ENCODE data around the gene ST6GALNAC1.

ST6GALNAC1 gene

DNA sequence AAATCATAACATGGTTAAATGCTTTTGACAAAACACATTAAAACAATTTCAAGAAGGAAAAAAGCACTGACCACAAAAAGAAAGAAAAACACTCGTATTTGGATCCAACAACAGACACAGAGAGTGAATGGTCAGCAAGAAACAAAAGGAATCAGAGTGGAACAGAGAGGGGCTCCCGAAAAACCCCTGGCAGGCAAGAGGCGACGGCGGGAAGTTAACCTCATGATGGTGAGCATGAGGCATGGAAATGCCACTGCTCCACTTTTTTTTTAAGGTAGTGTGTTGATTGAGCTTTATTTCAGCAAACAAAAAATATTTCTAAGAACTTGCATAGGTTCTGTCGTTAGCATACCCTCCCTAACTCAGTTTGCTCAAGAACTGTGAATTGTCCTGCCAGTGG, 32.1 kb upstream of the ST6GALNAC1 start:
- DNase-seq (ENCODE audit: low read depth): no peak

DNA sequence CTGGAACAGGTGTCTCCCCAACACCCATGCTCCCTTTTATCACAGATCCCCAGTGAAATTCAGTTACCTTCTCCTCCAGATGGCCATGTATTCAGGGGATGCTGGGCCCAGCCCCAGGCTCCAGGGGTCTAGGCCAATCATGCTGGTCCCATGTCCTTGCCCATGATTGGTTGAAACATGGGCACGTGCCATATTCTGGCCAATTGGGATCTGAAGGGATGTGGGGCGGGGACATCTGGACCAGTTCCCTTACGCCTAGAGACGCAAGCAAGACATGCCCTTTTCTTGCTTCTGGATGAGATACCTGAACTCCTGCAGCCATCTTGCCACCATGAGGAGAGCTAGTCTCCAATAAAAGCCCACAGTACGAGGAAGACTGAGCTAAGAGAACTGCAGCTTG, 31.0 kb upstream of the ST6GALNAC1 start:
- no peak for DNase-seq (ENCODE audit: low read depth)

DNA sequence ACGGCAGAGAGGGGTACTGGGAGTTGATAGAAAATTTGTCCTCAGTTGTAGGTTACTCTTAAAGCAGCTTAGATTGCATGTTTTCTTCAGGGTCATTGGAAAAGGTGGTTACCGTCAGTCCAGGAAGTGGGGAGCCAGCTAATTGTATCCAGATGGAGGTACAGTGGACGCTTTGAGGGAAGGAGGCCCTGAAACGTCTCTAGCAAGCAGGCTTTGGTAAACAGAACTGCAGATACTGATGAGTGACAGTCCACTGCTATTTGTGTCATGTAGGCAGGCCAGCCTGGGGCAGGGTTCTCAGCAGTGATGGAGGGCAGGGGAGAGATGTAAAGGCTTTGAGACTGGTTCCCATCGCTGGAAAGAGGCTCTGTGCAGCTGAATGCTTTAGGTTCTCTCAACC, 30.2 kb upstream of the ST6GALNAC1 start:
- no peak for DNase-seq (ENCODE audit: low read depth)

DNA sequence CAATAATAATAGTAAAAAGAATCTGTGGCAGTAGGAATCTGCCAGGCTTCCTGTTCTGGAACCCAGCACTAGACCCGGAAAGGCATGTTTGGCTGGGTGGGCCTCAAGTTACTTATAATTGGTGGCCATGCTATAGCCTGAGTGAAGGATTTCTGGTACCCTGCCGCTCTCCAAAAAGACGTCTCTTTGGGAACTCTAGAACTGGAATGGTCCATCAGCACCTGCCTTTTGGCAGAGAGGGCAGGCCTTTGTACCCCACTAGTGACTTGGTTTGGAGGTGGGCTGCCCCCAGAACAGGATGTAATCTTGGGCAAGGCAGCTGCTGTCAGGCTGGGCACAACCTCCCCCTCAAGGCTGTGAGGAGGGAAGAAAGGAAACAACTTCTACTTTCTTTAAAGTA, 29.3 kb upstream of the ST6GALNAC1 start:
- no peak for DNase-seq (ENCODE audit: low read depth)

DNA sequence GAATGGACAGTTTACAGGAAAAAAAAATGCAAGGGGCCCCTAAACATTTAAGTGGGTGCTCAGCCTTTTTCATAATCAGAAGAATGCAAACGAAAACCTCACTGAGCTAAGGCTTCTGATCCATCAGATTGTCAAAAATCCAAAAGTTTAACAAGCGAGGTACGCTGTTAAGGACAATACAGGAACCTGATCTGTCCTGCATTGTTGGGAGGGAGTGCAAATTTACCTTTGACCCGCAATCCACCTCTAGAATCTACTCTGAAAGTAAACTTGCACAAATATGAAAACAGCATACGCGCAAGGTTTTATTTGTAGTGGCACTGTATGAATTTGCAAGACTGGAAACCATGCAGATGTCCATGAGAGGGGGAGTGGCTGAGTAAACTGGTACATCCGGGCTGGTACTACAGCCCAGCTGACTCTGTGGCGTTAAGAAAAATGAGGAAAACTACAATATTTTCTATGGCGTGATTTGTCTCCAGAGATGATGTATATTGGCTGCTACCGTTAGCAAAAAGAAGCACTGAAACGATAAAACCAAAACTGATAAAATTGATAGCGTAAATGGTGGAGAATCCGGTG, 28.8 kb upstream of the ST6GALNAC1 start:
- DNase-seq (ENCODE audit: low read depth): no peak

DNA sequence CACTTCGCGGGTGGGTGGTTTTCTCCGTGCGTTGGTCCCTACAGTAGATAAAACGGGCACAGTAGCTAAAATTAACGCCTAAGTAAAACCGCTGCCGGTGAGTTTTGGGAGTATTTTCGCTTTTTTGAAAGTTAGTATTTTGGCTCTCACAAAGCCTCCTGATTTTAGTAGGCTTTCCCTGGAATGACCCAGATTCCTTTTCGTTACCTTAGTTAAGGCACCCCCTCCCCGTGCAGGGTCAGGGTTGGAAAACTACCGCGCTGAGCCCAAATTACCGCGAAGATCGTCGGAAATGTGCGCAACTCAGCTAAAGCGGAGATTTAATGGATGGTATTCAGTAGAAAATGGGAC, 28.3 kb upstream of the ST6GALNAC1 start:
- no peak for DNase-seq (ENCODE audit: low read depth)

DNA sequence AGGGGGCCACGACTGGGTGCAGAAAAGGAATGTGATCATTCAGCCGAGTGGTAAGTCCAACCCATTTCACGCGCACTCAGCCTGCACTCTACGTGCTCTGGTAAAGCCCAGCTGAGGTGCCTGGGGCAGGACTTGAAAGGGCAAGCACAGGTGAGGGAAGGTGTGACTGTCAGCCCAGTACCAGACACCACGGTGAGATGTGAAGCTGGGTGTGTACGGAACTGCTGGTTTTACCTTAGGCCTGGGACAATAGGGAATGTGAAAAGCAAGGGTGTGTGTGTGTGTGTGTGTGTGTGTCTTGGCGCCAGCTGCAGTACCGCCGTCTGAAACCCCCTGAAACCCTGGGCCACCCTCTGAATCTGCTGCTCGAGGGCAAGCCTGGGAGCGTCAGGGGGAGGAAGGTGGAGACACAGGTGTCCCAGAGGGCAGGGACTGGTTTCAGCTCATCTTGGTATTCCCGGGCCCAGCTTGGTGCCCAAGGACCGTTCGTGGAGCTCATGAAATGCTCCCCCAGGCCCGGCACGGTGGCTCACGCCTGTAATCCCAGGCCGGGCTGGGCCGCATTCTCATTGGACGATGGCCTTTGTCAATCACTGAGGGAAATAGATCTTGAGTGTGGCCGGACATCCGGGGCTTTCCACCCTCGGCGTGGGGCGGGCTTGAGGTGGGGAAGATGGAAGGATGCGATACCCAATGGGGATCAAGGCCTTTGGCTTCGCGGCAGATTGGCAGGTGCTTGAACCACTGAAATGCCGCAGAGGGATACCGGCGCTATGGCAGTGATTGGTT, 27.8 kb upstream of the ST6GALNAC1 start:
- DNase-seq (ENCODE audit: low read depth): peak; percentile 99

DNA sequence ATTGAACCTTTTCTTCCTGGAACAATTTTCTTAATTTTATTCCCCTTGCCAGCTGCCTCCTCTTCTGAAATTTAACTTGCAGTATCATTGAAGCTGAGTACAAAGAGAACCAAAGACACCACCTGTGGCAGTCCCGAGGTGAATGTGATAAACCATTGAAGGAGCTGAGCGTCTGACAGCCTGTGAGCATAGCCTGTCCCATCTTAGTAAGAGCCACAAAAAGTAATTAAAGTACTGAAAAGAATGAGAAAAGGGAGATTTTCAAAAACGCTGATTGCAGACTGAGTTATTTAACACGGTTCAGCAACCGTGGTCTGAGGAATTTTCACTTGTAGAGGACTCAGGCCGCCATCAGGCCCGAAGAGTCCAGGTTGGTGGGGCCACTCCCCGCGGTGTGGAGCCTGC, 27.2 kb upstream of the ST6GALNAC1 start:
- DNase-seq (ENCODE audit: low read depth): no peak

DNA sequence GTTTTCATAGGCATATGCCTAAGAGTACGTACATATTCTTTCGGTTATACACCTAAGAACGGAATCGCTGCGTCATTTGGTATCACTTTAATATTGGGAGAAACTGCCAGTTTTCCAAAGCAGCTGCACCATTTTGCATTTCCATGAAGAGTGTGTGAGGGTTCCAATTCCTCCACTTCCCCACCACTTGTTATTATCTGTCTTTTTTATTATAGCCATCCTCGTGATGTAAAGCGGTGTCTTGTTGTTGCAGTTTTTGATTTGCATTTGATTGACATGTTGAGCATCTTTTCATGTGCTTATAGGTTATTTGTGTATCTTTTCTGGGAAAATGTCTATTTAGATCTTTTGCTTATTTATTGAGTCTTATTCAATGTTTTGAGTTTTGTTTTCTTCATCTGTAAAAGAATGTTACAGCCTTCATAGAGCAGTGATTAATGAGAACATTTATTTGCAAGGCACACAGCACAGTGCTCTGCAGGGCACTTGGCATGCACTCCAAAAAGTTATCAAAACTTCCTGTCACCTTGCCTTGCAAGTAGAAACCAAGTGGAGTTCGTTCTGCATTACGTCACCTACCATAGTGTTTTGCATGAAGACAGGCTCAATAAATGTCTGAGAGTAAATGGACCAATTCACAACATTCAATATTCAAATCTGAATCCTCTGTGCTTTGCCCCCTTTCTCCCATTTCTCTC, 26.6 kb upstream of the ST6GALNAC1 start:
- DNase-seq (ENCODE audit: low read depth): no peak

DNA sequence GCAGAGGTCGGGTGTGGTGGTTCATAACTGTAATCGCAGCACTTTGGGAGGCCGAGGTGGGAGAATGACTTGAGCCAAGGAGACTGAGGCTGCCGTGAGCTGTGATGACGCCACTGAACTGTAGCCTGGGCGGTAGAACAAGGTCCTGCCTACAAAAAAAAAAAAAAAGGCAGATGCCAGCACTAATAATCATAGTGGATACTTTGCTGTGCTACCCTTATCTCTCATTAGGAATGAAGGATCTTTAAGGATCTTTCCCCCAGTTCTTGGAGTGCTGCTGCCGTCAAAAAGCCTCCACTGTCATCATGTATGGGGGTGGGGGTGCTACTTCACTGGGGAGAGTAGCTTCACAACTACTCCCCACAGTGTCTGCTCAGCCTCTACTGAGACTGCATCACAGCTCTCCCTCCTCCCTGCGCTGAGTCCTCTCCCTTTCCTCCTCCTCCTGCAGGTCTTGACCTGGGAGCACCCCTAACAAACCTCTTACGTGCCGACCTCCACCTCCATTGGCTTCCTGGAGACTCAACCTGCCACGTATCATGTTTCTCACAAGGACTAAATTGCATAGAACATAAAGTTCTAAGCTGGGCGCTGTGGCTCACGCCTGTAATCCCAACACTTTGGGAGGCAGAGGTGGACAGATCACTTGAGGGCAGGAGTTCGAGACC, 24.4 kb upstream of the ST6GALNAC1 start:
- no peak for DNase-seq (ENCODE audit: low read depth)

DNA sequence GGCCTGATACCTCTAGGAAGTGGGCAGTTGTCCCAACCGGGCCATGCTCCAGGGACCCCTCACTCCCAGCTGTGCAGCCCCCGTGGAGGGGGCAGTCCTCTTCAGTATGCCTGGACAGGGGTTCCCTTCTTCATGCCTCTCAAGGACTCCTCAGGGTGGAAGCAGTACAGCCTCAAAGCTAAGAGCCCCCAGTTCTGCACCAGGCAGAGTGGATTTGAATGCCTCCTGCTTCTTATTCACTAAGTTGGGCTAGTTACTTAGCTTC, 23.9 kb upstream of the ST6GALNAC1 start:
- DNase-seq (ENCODE audit: low read depth): no peak

DNA sequence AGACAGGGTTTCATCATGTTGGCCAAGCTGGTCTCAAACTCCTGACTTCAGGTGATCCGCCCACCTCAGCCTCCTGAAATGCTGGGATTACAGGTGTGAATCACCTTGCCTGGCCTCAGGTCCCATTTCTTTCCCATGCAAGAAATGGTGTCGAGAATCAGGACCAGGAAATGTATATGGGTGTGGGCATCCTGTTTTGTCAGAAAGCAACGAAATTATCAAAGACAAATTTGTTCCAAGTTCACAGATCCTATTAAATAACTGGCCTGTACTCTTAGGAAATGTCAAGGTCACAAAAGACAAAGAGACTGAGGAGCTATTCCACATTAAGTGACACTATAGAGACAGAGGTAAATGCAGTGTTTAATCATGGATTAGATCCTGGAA, 17.1 kb upstream of the ST6GALNAC1 start:
- DNase-seq (ENCODE audit: low read depth): no peak

DNA sequence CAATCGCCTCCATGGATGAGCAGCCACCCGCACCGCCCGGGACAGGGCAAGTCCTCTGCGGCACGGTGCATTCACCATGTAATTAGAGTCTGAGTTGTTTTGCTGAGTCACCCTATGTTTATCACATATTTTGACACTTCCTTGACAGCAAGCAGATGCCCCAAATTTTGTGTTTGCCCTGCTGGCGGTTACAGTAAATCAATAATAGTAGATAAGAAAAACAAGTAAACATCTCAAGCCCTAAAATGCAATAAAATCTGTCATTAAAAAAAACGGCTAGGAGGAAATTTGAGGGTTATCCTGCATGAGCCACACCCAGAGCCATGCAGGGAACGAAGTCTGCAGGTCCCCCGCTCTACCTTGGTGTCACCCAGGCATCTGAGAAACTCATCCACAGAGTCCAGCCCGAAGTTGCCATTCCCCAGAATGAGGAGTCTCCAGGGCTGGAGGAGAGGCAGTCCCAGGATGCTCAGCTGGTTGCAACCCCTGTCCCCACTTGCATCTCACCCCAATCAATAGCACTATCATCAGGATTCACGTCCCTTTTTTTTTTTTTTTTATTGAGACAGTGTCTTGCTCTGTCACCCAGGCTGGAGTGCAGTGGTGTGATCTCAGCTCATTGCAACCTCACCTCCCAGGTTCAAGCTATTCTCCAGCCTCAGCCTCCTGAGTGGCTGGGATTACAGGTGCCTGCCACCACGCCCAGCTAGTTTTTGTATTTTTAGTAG, 16.5 kb upstream of the ST6GALNAC1 start:
- DNase-seq (ENCODE audit: low read depth): no peak

DNA sequence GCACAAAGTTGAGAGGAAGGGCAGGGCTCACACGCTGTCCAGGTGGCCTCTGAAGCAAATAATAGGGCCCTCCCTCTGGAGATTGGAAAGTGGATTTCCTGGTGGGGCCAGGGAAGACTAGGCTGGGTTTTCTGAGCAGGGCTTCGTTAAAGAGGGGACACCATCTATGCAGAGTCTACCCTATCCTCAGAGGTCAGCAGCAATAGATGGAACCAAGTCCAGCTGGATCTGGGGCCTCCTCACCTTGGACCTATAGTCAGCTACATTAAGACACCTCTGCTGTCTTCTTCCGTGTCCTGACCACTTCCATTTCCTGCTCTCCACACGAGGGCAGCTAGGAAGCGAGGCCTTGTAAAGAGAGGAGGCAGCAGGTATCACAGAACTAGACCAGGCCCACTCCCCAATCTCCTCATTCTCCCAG, 14.7 kb upstream of the ST6GALNAC1 start:
- DNase-seq (ENCODE audit: low read depth): no peak

DNA sequence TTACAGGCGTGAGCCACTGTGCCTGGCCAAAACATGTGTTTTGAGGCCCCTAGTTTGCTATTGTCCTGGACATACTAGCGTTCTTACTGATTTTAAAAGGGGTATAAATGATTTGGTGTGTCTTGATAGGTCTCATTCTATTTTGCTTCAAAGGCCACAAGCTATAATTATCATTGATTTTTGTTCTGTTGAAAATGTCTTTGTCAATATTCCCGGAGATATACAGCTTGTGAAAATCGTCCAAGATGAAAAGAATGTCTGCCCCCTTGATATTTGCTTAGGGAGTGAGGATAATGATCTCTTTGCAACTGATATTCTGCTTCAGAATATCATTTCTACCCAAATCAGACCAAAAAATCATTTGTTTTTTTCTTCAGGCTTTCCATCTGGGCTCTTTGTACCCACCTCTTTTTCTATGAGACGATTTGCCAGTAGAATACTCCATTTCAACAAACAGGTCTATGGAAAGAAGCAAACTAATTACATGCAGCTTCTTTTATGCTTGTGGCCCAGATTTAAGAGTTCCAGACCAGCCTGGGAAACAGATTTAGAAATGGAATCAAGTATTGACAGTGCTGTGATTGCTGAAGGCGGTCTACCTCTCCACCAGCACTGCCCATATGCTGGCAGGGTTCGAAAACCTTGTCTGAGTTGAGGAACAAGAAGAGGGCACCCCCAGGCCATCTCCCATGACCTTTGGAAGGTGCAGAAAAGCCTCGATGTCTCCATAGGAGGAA, 14.1 kb upstream of the ST6GALNAC1 start:
- DNase-seq (ENCODE audit: low read depth): no peak

DNA sequence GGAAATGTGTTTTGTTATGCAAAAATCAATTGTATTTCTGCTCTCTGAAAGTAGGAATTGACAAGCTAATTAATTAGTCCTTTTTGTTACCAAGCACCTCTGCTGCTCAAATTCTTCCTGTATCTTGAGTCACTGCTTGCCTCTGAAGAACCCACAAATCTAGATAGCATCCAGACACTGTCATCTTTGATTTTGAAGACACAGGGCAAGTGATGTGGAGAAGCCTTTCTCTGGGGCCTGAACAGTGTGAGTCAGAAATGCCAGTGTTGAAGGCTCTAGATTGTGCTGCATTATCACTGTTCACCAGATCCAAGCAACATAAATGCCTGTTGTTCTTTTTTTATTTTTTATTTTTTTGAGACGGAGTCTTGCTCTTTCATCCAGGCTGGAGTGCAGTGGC, 10.9 kb upstream of the ST6GALNAC1 start:
- DNase-seq (ENCODE audit: low read depth): no peak

DNA sequence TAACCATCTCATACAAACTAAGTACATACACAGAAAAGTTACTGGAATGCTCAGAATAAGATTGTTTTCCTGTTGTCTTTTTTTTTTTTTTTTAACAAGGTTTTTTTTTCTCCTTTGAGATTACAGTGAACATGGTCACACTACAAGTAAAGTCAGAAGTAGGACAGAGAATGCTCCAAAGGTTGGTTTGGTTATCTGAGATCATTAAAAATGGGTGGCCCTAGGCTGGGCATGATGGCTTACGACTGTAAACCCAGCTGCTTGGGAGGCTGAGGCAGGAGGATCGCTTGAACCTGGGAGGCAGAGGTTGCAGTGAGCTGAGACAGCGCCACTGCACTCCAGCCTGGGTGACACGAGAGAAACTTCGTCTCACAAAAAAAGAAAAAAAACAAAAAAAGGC, 6.9 kb upstream of the ST6GALNAC1 start:
- no peak for DNase-seq (ENCODE audit: low read depth)

DNA sequence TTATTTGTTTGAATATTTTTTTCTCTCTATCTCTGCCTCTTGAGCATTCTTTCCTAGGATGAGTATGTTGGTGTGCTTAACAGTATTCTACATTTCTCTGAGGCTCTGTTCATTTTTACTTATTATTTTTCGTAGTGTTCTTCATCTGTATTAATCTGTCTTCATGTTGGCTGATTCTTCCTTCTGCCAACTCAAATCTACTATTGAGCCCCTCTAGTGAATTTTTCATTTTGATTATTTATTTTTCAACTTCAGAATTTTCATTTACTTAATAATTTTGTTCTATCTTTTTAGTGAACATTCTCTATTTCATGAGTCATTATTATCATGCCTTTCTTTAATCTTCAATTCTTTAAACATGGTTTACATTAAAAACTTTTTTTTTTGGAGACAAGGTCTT, 3.2 kb upstream of the ST6GALNAC1 start:
- DNase-seq (ENCODE audit: low read depth): no peak

DNA sequence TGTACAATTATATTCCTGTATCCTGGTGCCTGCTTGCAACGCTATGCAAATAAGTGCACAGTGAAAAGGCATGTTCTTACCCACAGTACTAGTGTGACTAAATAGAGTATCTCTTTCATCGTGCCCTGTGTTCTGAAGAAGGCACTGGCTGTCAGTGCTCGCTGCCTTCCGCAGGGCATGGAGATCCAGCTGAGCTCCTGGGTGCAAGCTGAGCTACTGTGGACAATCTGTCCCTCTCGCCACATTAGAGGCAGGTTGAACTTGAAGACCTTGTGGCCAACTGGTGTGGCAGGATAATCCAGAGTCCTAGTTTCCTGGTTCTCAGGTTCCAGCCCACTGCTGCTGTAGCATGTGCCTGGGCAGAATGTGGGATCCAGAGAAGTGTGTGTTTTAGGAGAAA, 1.9 kb upstream of the ST6GALNAC1 start:
- no peak for DNase-seq (ENCODE audit: low read depth)

DNA sequence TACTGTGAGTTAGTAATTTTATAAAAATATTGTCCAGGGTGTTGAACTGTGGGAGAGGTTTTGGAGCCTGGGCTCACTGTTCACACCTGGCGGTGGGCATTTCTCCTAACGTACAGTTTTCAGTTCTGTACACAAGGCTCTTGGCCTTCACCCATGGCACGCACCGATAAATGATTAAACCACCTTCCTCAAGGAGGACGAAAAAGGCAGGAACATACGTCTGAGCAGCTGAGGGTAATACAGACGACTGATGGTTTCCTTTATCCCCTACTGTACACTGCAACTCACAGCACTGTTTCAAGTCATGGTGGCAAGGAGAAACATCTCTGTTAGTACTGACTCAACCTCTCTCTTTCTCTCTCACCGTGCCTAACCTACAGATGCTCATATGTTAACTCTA, 1.4 kb upstream of the ST6GALNAC1 start:
- DNase-seq (ENCODE audit: low read depth): no peak

DNA sequence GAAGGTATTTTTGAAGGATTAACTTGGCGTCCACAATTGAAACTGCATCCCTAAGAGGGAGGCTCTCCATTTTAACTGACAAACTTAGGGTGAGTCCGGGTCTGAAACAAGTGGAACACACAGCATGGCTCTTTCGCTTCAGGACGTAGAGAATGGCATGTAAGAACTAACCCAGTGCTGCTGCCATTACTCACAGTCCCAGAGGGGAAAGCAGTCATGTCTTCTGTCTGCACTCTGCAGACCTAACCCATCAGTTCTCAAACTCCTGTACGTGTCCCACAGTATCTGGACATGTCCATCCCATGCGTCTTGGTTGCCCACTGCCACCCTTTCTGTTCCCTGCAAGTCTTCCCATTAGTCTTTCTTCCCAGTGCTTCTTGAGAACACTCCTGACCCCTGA, 563 bp downstream of the ST6GALNAC1 start:
- no peak for DNase-seq (ENCODE audit: low read depth)

DNA sequence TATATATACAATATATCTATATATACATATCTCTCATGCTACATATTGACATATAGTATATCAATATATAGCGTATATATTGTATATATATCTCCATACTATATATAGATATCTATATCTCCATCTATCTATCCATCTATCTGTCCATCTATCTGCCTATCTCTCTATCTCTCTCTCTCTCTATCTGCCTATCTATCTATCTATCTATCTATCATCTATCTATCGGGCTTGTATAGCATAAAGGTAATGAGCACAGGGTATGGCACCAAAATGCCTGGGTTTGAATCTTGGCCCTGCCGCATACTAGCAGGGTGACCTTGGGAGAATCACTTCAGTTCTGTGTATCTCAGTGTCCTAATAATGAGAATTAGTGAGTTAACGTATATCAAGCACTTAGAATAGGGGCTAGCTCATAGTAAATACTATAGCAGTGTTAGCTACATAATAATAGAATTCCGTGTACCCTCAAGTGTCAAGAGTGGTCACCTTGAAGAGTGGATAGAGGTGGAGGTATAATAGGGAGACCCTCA, 1.5 kb downstream of the ST6GALNAC1 start:
- no peak for DNase-seq (ENCODE audit: low read depth)

All from activated T-helper 9 cell treated with anti-CD3 and anti-CD28 coated beads, Interleukin-2, amount 50 U/mL, for 16 hours (primary cell).